MG63 (cell line): ENCODE measurements around the gene PHIP. TPM values are rescaled to one million over a fixed set of nuclear protein-coding genes. Genes with fewer than 3 reads are reported as not detected.
A peak's percentile ranks its signal among the peaks of the same experiment; 100 is the strongest.
"Not testable (repeated sequence)": the region's sequence is repeated elsewhere in the genome, so short reads cannot be mapped to it uniquely, and the experiment has no call there.

Source experiments
- DNase-seq: peaks from one replicate; pipeline ENCODE4 v3.0.0-alpha.2; 2020
- H3K27me3 ChIP-seq: fragments of 250-450 bp; sonication (Bioruptor Pico); 2 replicates; pipeline ENCODE4 v1.5.1; 2020; ENCODE audit warnings: mild to moderate bottlenecking, moderate library complexity
- H3K36me3 ChIP-seq: fragments of 250-450 bp; sonication (Bioruptor Pico); 2 replicates; pipeline ENCODE4 v1.5.1; 2020; ENCODE audit warnings: mild to moderate bottlenecking, moderate library complexity
- H3K4me3 ChIP-seq: fragments of 250-450 bp; sonication (Bioruptor Pico); 2 replicates; pipeline ENCODE4 v1.5.1; 2020; ENCODE audit warnings: mild to moderate bottlenecking, moderate library complexity
- H3K9me3 ChIP-seq: fragments of 250-450 bp; sonication (Bioruptor Pico); 2 replicates; pipeline ENCODE4 v1.5.1; 2020; ENCODE audit warnings: mild to moderate bottlenecking, moderate library complexity
- total RNA-seq: library from RNA; depleted of rRNA; stranded (reverse); fragments of >200 nt; shearing (Covaris generic); gene quantifications from 2 replicates; pipeline ENCODE4 v1.2.3, GENCODE V29; 2014; ENCODE audit warnings: low replicate concordance; rRNA removed

Gene PHIP
- total RNA-seq, 1 experiment from 2014 or later, result 7.6 TPM

DNA sequence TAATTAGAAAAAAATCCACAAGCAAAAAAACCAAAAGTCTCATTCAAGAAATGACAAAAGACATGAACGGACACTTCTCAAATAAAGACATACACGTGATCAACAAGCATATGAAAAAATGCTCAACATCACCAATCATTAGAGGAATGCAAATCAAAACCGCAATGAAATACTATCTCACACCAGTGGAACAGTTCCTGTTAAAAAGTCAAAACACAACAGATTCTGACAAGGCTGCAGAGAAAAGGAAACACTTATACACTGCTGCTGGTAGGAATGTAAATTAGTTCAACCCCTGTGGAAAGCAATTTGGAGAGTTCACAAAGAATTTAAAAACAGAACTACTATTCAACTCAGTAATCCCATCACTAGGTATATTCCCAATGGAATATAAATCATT, 152.7 kb downstream of the PHIP start:
- no peak for DNase-seq
- H3K4me3 ChIP-seq, result no peak overlapping the region
- H3K9me3 ChIP-seq, result peaks cover 8% of the 10 kb centered on the region; the same call in 1 of the 2 replicates
- no peaks in the 10 kb centered on the region for H3K27me3 ChIP-seq
- no peaks in the 10 kb centered on the region for H3K36me3 ChIP-seq

GRCh38 chr6:78921168-78921567, 156.9 kb downstream of the PHIP start:
- not testable (repeated sequence) for H3K27me3 ChIP-seq, H3K9me3 ChIP-seq, DNase-seq, H3K4me3 ChIP-seq, H3K36me3 ChIP-seq

DNA sequence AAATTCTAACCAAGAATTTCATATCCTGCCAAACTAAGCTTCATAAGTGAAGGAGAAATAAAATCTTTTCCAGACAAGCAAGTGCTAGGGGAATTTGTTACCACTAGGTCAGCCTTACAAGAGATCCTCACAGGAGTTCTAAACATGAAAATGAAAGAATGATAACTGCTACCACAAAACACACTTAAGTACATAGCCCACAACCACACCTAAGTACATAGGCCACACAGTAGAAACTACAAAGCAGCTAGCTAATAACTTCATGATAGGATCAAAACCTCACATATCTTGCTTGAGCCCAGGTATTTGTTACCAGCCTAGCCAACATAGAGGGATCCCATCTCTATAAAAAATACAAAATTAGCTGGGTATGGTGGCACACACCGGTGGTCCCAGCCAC, 160.3 kb downstream of the PHIP start:
- H3K27me3 ChIP-seq, result no peaks in the 10 kb centered on the region
- DNase-seq, result no peak
- H3K36me3 ChIP-seq, result no peaks in the 10 kb centered on the region
- H3K4me3 ChIP-seq, result no peak overlapping the region
- H3K9me3 ChIP-seq, result peaks cover 6% of the 10 kb centered on the region; the same call in 1 of the 2 replicates

DNA sequence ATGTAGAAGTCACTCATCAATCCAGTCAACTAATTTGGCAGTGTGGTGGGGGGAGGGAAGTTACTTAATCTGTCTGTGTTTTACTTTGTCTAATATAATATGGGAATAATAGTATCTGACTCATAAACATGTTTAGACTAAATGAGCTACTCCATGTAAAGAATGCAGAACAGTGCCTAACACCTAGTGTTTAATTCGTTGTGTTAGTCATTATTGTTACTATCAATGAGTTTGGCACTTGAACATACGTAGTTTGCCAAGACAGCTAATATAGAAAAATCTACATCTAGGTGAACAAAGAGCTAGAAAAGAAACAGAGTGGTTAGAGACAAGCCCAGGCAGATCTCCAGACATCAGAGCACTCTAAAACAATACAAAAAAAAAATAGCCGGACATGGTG, 161.6 kb downstream of the PHIP start:
- no peaks in the 10 kb centered on the region for H3K27me3 ChIP-seq
- DNase-seq, result no peak
- peaks cover 6% of the 10 kb centered on the region; the same call in 1 of the 2 replicates for H3K9me3 ChIP-seq
- no peak overlapping the region for H3K4me3 ChIP-seq
- no peaks in the 10 kb centered on the region for H3K36me3 ChIP-seq

DNA sequence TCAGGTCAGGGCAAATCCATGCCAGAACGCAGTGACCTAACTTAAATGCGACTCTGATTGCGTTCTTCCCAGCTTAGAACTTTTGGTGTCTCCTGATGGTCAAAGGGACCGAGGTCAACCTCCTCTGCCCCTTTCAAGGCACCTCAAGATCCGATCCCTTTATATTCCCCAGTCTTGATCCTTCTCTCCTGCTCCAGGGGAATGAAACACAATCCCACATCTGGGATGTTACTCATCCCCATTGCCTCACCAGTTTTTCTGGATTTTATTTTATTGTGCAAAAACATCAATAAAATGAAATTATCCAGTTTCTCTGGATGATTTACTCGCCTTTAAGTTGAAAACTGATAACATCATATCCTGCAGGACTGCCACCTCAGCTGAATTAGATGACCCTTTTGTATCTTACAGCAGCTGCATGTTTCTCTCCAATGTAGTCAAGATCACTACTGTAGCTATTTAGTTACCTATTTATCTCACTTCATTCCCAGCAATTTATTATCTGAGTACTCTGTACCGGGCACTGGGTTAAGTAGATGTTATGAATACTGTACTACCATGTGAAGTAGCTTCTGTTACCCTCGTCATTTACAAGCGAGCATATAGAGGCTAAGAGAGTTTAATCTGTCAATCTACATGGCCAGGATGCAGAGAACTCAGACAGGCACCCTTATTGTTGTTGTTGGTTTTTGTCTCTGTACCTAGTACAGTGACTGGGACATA, 166.7 kb downstream of the PHIP start:
- Histone ChIP-seq H3K36me3 (no peaks in the 10 kb centered on the region), H3K9me3 (no peaks in the 10 kb centered on the region), H3K4me3 (no peak overlapping the region), H3K27me3 (no peaks in the 10 kb centered on the region)
- DNase-seq, result no peak

- Histone ChIP-seq H3K27me3 (no peaks in the 10 kb centered on the region), H3K4me3 (peak overlapping the region; percentile 6; the same call in 1 of the 2 replicates), H3K36me3 (no peaks in the 10 kb centered on the region), H3K9me3 (no peaks in the 10 kb centered on the region)
- DNase-seq, result peak; percentile 9
These were observed 167.4 kb downstream of the PHIP start for GRCh38 chr6:78910591-78911171.

GRCh38 chr6:78910010-78910409, 168.0 kb downstream of the PHIP start:
- Histone ChIP-seq H3K27me3 (no peaks in the 10 kb centered on the region), H3K36me3 (no peaks in the 10 kb centered on the region), H3K9me3 (no peaks in the 10 kb centered on the region), H3K4me3 (no peak overlapping the region)
- no peak for DNase-seq

DNA sequence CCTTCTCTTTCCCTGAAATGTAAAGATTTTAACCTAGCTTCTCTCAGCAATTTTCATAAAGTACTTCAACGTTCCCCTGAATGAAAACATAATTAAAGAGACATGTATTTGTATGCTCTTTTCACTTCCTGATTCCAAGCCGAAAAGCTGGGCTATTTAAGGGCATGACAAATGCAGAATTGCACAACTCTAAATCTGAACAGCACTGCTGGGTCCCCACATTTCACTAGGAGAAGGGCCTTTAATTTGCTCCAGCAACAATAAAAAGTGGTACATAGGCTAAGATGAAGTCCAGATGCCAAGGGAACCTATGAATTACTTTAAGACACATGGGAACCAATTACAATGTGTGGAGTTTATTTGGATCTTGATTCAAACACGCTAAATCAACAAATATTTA, 168.7 kb downstream of the PHIP start:
- DNase-seq, result no peak
- no peaks in the 10 kb centered on the region for H3K9me3 ChIP-seq
- no peak overlapping the region for H3K4me3 ChIP-seq
- H3K27me3 ChIP-seq, result no peaks in the 10 kb centered on the region
- no peaks in the 10 kb centered on the region for H3K36me3 ChIP-seq

DNA sequence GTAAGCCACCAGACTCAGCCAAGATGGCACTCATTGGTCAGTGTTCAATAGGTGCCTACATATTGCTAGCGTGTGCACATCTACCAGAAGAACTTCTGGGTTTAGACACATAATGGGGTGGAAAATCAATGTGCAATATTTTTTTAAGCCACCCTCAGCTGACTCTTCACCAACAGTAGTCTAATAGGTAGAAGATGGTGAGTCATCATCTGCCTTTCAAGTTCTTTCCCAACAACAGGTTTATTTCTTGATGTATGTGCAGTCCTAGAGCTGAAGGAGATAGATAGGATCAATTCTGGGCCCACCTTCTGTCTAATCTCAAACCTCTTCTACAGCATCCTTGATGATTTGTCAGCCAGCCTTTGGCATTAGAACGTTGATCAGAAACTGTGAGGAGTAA, 169.4 kb downstream of the PHIP start:
- Histone ChIP-seq H3K27me3 (no peaks in the 10 kb centered on the region), H3K9me3 (no peaks in the 10 kb centered on the region), H3K4me3 (no peak overlapping the region), H3K36me3 (no peaks in the 10 kb centered on the region)
- no peak for DNase-seq

DNA sequence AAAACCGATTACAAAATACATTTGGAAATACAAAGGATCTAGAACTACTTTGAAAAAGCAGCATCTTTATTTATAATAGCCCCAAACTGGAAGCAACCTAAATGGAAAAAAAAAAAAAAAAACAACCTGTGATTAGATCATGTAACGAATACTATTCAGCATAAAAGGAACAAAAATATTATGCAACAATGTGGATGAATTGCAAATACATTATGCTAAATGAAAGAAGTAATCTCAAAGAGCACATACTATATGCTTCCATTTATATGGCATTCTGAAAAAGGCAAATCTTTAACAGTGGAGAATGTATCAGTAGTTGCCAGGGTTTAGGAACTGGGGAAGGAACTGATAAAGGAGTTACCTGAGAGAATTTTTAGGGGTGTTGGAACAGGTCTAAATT, 181.8 kb downstream of the PHIP start:
- no peak for DNase-seq
- no peaks in the 10 kb centered on the region for H3K9me3 ChIP-seq
- H3K36me3 ChIP-seq, result no peaks in the 10 kb centered on the region
- no peak overlapping the region for H3K4me3 ChIP-seq
- no peaks in the 10 kb centered on the region for H3K27me3 ChIP-seq

DNA sequence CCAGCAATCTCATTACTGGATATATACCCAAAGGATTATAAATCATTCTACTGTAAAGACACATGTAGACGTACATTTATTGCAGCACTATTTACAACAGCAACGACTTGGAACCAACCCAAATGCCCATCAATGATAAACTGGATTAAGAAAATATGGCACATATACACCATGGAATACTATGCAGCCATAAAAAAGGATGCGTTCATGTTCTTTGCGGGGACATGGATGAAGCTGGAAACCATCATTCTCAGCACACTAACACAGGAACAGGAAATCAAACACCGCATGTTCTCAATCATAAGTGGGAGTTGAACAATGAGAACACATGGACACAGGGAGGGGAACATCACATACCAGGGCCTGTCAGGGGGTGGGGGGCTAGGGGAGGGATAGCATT, 188.2 kb downstream of the PHIP start:
- DNase-seq, H3K4me3 ChIP-seq, H3K27me3 ChIP-seq, H3K36me3 ChIP-seq, H3K9me3 ChIP-seq: not testable (repeated sequence)

Other genes starting within 250 kb of the PHIP start
- gene IRAK1BP1, start 210.7 kb downstream of the PHIP start, total RNA-seq, result 2.1 and 2.3 TPM in 2 replicates
- 40.3 and 50.2 TPM in 2 replicates for gene HMGN3, start 156.4 kb upstream of the PHIP start, total RNA-seq